Measurements from ENCODE around the gene WNT1. TPM values are rescaled to one million over a fixed set of nuclear protein-coding genes. Genes with fewer than 3 reads are reported as not detected.

The WNT1 gene
- total RNA-seq, 1 donor from 2014 or later, result not detected

DNA sequence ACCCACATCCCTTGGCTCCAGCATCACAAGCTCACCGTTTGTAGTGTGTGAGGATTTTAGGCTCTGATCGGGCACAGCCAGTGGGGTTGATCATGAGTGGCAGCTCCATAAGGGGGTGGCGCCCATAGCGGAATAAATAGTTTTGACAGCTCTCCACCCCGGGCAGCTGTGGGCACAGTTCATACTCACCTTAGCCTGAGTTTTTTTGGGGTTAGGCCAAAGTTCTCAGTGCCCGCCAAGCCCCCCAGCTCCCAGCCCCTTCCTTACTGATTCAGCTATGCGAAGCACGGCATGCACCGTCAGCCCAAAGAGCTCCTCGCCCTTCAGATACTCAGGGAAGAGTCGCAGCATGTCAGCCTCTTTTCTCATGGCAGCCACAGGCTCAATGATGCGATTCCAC, 46.4 kb downstream of the WNT1 start:
- FAIRE-seq (no peak), DNase-seq (ENCODE audit: low spot score in 2 of 2) (no peak)

DNA sequence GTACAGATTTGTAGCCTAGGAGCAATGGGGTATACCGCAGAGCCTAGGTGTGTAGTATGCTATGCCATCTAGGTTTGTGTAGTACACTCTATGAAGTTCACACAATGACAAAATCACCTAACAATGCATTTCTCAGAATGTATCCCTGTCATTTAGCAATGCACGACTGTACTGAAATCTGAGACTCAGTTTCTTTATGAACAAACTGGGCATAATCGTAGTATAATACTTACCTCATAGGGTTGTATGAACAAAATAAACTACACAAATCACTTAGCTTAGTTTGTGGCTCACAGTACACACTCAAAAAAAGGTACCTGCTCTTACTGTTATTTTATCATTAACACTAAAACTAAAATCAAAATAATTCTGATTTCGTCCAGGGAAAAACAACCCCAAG, 47.3 kb downstream of the WNT1 start:
- FAIRE-seq, result no peak
- no peak for DNase-seq (ENCODE audit: low spot score in 2 of 2)

DNA sequence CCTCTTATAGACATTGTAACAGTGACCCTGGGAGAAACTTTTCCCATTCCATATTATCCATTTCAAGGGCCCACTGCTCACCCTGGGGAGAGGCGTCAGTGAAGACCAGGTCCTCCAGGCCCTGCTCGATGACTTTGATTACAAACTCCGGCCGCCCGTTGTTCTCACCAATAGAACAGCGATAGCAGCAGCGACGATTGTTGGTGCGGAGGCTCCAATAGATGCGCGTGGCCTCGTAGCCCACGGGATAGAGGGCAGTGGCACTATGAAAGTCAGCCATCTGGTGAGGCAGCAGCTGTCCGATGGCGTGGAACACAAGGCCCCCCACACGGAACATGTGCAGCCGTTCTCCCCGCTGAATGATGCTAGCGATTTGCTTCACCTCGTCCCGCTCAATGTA, 48.0 kb downstream of the WNT1 start:
- no peak for FAIRE-seq
- no peak for DNase-seq (ENCODE audit: low spot score in 2 of 2)

DNA sequence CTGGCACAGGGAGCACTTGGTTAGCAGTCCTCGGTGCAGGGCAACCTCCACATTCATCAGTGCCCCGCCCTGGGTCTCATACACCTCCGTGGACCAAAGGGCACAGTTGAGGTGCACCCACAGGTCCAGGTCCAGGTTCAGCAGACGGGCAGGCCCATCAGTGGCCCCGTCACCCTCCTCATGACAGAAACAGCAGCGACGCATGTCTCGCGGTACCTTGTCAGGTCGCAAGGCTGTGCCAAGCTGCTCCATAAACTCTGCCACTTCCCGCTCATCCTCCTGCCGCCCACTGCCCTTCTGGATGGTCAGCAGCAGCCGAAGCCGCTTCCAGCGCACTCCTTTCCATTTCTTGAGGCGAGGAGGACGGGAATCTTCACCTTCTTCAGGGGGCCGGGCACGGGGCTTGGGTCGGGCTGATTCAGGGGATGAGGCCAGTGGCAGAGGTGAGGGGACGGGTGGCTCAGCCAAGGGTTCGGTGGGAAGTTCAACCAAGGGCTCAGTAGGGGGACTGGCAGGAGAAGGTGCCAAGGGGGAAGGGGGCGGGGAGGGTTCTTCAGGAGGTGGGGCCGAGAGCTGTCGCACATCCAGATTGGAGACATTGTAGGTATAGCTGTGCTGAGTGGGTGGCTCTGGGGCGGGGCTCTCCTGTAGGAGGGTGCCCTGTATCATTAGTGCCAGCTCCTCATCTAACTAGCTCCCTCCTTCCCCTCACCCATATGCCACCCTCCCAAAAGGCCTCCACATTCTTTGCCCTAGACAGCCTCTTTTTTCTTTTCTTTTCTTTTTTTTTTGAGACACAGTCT, 48.8 kb downstream of the WNT1 start:
- no peak for FAIRE-seq
- DNase-seq (ENCODE audit: low spot score in 2 of 2), result no peak

DNA sequence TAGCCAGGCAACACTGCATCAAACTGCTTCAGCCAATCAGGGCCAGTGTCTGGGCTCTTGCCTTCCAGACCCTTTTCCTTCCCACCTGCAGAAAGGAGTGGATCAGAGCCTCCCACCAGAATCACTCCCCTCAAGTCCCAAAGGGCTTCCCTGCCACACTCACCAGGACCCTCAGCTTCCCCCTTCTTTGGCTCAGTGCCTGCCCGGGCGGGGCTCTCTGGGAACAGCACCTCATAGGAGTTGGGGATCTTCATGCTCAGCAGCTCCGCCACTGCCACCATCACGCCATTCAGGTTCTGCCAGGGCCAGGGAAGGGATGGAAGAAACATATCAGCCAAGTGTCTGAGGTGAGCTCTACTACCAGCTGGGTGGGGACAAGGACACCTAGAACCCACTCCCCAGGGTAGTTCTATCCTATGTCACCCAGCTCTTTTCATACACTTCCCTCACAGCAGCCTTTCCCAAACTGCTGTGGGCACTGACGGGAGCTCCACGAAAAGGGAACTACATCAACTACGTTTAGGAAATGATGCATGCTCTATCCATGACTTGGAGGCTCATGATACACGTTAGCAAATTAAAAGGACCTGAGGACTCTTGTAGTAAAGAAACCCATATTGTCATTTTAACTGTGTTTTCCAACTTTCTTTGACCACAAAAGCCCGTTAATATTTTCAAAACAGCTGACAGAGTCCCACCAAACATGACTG, 49.9 kb downstream of the WNT1 start:
- FAIRE-seq (no peak), DNase-seq (ENCODE audit: low spot score in 2 of 2) (no peak)

DNA sequence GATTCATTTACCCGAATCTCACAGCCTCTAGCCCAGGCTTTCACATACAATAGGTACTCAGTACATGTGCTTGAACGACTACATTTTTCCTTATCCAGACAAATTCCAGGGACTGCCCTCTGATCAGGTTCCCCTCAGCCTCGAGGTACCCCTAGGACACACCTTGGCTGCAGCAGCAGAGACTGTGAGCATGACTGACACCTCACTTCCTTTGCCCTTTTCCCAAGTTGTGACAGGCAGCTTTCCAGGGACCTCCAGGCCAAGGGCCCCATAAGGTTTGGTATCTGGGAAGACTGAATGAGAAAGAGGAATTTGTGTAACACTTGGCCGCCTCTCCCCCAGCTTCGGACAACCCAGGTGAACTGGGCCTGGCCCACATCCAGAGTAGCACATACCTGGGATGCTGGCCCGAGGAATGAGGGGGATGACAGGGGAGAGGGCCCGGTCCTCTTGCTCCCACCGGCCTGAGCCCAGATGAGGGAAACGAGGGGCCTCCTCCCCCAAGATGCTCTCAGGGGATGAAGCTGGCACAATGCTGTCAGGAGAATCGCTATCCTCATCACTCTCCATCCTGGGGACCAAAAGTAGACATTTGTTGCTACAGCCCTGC, 50.6 kb downstream of the WNT1 start:
- DNase-seq (ENCODE audit: low spot score in 2 of 2) (no peak), FAIRE-seq (no peak)

DNA sequence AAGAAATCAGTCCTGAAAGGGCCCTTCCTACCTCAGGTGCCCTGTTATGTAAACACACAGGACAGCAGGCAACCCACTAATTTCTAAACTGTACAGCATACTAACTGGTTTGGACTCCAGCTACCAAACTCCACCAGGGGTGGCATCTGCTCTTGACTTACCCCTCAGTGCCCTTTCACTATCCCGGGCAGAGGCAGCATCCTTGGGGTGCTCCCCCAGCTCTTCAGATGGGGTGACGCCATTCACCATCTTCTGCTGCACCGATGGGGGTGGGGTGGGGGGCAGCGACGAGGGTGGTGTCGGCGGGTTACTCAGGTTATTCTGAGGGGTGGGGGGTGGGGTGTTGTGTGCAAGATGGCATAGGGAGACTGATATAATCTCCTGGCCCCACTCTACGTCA, 52.0 kb downstream of the WNT1 start:
- DNase-seq (ENCODE audit: low spot score in 2 of 2) (no peak), FAIRE-seq (no peak)

DNA sequence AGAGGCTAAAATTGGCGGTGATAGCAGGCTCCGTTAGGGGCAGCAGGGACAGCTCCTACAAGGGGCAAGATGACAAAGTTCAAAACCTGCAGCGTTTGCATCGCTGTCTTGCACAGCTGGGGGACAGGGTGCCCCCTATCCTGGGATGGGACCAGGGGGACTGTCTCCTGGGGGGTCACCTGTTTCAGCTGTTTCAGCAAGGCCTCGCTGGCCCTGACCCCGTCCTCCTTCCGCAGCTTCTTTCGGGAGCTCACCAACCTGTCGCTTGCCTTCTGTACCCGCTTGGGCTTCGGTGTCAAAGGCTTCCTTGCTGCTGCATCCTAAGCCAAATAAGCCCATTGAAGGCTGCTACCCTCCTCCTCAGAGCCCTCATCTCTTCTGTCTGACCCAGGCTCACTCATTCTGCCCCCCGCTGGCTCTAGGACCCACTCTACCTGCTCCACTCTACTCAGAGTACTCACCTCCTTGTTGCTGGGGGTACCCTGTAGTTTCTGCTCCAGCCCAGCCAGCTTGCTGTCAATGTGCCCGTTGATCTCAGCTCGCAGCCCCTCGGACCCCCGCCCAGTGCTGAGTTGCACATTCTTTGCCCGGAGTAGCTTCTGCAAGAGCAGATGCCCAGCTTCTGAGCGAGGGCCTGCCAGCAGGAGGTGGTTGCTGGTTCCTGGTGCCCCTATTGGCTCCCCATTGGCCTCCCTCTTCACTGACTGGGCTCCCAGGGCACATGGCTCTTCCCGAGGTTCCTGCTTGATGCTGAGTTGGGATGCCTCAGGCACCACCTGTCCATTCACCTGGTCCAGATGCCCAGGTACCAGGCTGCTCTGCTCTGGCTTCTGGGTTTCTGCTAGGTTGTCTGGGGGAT, 52.8 kb downstream of the WNT1 start:
- no peak for DNase-seq (ENCODE audit: low spot score in 2 of 2)
- FAIRE-seq, result no peak

DNA sequence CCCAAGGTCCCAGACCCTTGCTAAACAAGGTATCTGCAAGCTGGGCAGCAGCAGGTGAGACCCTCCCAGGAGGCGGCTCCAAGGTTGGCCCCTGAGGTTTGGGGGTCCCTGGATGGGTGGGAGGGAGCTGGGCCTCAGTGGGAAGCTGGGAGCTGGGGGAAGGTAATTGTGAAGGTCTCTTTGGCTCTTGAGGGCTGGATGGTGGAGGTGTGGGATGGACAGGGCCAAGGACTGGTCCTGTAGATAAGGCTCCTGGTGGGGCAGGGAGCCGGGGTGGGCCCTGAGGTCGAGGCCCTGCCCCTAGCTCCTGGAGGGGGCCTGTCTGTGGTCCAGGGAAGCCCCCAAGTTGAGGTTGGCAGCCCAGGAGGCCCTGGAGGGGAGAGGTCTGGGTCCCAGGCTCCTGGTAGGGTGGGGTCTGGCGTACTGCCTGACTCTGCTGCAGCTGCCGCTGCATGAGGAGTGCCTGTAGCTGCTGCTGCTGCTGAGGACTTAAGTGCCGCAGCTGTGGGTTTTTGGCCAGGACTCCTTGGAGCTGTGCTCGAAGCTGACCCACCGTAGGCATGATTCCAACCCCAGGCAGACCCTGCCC, 53.5 kb downstream of the WNT1 start:
- no peak for DNase-seq (ENCODE audit: low spot score in 2 of 2)
- FAIRE-seq, result no peak

Small RNAs within 50 kb of the gene (small RNA-seq; reads per million reads assigned to genes)
- not detected for gene RNU6-940P

Other genes with a start within 250 kb of the WNT1 start
- gene ADCY6, start 189.2 kb upstream of the WNT1 start, total RNA-seq, result 25.7 TPM
- gene CACNB3, start 159.8 kb upstream of the WNT1 start, total RNA-seq, result 41.6 TPM
- gene DDX23, start 126.2 kb upstream of the WNT1 start, total RNA-seq, result 55.8 TPM
- 24.9 TPM for gene RND1, start 112.5 kb upstream of the WNT1 start, total RNA-seq
- 3.3 TPM for gene FKBP11, start 52.8 kb upstream of the WNT1 start, total RNA-seq
- 67.7 TPM for gene ARF3, start 20.8 kb upstream of the WNT1 start, total RNA-seq
- gene WNT10B, start 6.6 kb upstream of the WNT1 start, total RNA-seq, result 3.7 TPM
- 14.7 TPM for gene DDN, start 21.1 kb downstream of the WNT1 start, total RNA-seq
- 29.3 TPM for gene PRKAG1, start 40.5 kb downstream of the WNT1 start, total RNA-seq
- 14.7 TPM for gene KMT2D, start 82.5 kb downstream of the WNT1 start, total RNA-seq
- 1.2 TPM for gene RHEBL1, start 91.7 kb downstream of the WNT1 start, total RNA-seq
- gene DHH, start 116.5 kb downstream of the WNT1 start, total RNA-seq, result 0.41 TPM
- 83.6 TPM for gene LMBR1L, start 132.5 kb downstream of the WNT1 start, total RNA-seq
- gene TUBA1B, start 153.1 kb downstream of the WNT1 start, total RNA-seq, result 1,528 TPM
- gene TUBA1A, start 210.8 kb downstream of the WNT1 start, total RNA-seq, result 15,800 TPM

All from frontal cortex (tissue), 4 donors.